Ovary (tissue), 3 donors: ENCODE measurements around the gene NECAB2.

ENCODE experiments used
- EP300 ChIP-seq: sonication (generic); formaldehyde crosslinking; IDR thresholded peaks from one replicate; pipeline ENCODE4 v1.6.1; 2017; ENCODE audit warnings: antibody characterized with exemption
- POLR2A ChIP-seq: fragments of 450-650 bp; IDR thresholded peaks from one replicate; pipeline ENCODE4 v1.6.1; 2017; ENCODE audit warnings: antibody characterized with exemption, mild to moderate bottlenecking, moderate library complexity
- TF ChIP-seq, protein P1 (sequence below), 3 donors: fragments of 450-650 bp in 2 of 3; fragments of 200-600 bp in 1 of 3; IDR thresholded peaks; one replicate each; pipeline versions ENCODE4 v1.5.1 to v1.8.0; 2016 to 2022; ENCODE audit warnings: antibody characterized with exemption in 3 of 3, mild to moderate bottlenecking in 1 of 3
- donor health status: DM: no; HTN: no; CAD: no.

DNA sequence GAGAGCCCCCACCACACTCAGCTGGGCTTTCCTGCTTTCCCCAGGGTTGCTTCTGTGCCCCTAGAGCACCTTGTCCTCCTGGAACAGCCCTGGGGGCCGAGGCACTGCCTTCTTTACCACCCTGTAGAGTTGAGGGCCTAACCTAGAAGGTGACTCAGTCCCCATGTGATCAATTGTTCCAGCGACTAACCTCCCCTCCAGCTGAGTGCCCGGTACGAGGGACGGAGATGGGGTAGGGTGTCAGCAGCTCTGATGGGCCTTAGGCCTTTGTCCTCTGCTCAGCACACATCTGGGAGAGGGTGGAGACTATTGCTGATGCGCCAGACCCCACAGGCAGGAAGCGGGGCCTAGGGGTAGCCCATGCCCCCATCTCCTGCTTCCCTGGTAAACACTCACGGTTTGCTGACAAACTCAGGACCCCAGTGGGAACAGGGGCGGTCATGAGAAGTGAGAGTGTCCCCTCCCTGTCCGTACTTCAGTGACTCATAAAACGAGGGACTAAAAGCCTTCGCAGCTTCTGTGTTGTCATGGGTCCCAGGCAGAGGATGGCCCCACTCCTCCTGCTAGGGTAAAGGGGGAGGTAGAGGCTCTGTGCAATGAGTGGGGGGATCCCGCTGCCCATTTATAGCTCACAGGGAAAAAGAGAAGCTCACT, 33.1 kb downstream of the NECAB2 start:
- no peak for TF ChIP-seq POLR2A
- TF ChIP-seq EP300: no peak
- TF ChIP-seq, protein P1, sequence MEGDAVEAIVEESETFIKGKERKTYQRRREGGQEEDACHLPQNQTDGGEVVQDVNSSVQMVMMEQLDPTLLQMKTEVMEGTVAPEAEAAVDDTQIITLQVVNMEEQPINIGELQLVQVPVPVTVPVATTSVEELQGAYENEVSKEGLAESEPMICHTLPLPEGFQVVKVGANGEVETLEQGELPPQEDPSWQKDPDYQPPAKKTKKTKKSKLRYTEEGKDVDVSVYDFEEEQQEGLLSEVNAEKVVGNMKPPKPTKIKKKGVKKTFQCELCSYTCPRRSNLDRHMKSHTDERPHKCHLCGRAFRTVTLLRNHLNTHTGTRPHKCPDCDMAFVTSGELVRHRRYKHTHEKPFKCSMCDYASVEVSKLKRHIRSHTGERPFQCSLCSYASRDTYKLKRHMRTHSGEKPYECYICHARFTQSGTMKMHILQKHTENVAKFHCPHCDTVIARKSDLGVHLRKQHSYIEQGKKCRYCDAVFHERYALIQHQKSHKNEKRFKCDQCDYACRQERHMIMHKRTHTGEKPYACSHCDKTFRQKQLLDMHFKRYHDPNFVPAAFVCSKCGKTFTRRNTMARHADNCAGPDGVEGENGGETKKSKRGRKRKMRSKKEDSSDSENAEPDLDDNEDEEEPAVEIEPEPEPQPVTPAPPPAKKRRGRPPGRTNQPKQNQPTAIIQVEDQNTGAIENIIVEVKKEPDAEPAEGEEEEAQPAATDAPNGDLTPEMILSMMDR (IDR thresholded peaks at IDR 0.05): no peak
